Calu3 (cell line): ENCODE measurements around the gene BBS12. TPM values are rescaled to one million over a fixed set of nuclear protein-coding genes. Genes with fewer than 3 reads are reported as not detected.

ENCODE experiments used
- BruUV-seq: library from RNA; stranded (reverse); fragments of 400-500 nt; replicated peaks from 2 replicates; lab custom pipeline; 2021; lab: Mats Ljungman, UMichigan
- CTCF ChIA-PET: fragments of 300-600 bp; sonication (Branson Sonifier 250); formaldehyde crosslinking; loops from one replicate; lab custom pipeline; 2022; ENCODE audit warnings: antibody characterized with exemption; lab: Charles Lee
- DNase-seq: peaks from one replicate; pipeline ENCODE4 v3.0.0; 2022
- H3K27ac Mint-ChIP-seq: one replicate; pipeline ENCODE4 v1.8.0; 2022; ENCODE audit warnings: mixed read lengths; ENCODE audit not compliant: unreplicated experiment
- H3K27me3 Mint-ChIP-seq: one replicate; pipeline ENCODE4 v1.8.0; 2022; ENCODE audit warnings: mixed read lengths; ENCODE audit not compliant: unreplicated experiment
- H3K36me3 Mint-ChIP-seq: one replicate; pipeline ENCODE4 v1.8.0; 2022; ENCODE audit warnings: mild to moderate bottlenecking, moderate library complexity, mixed read lengths; ENCODE audit not compliant: insufficient read depth, unreplicated experiment
- H3K4me1 Mint-ChIP-seq: one replicate; pipeline ENCODE4 v1.8.0; 2022; ENCODE audit warnings: mild to moderate bottlenecking, low read depth, mixed read lengths; ENCODE audit not compliant: unreplicated experiment
- H3K4me3 Mint-ChIP-seq: one replicate; pipeline ENCODE4 v1.8.0; 2022; ENCODE audit warnings: mild to moderate bottlenecking, low read depth, moderate library complexity, mixed read lengths; ENCODE audit not compliant: unreplicated experiment
- H3K9me3 Mint-ChIP-seq: one replicate; pipeline ENCODE4 v1.8.0; 2022; ENCODE audit warnings: low read depth, mixed read lengths; ENCODE audit not compliant: unreplicated experiment
- CTCF ChIP-seq: fragments of 200-600 bp; IDR thresholded peaks from one replicate; pipeline ENCODE4 v1.8.0; 2022; ENCODE audit warnings: antibody characterized with exemption; ENCODE audit not compliant: unreplicated experiment
- intact Hi-C: fragments of 100-400 bp; cut with micrococcal nuclease; formaldehyde crosslinking; loops from one replicate; pipeline ENCODE4 v1.10.0; 2022; ENCODE audit not compliant: unreplicated experiment
- total RNA-seq: library from RNA; stranded (reverse); gene quantifications from 2 replicates; pipeline ENCODE4 v1.2.3, GENCODE V29; 2022

Gene BBS12
- total RNA-seq, 1 experiment from 2014 or later = 2.4 TPM

GRCh38 chr4:122739174-122739573 is 6.7 kb downstream of the BBS12 start:
- intact Hi-C loops = no loop called here
- Mint-ChIP-seq H3K9me3 (no peaks in the 10 kb centered on the region), H3K4me3 (no peak overlapping the region), H3K4me1 (no peaks in the 10 kb centered on the region), H3K27ac (no peak overlapping the region), H3K27me3 (no peaks in the 10 kb centered on the region), H3K36me3 (no peaks in the 10 kb centered on the region)
- TF ChIP-seq CTCF = no peak
- no peak for DNase-seq
- CTCF ChIA-PET = no interaction called here
- BruUV-seq = no TSS peak

- Mint-ChIP-seq H3K27me3 (no peaks in the 10 kb centered on the region), H3K9me3 (no peaks in the 10 kb centered on the region), H3K4me1 (no peaks in the 10 kb centered on the region), H3K27ac (no peak overlapping the region), H3K4me3 (no peak overlapping the region), H3K36me3 (no peaks in the 10 kb centered on the region)
- intact Hi-C loops = no loop called here
- CTCF ChIA-PET = no interaction called here
- no peak for TF ChIP-seq CTCF
- no peak for DNase-seq
- no TSS peak for BruUV-seq
Observed at GRCh38 chr4:122742933-122743829, 10.7 kb downstream of the BBS12 start.

GRCh38 chr4:122744229-122744628 is 11.7 kb downstream of the BBS12 start:
- H3K27me3 Mint-ChIP-seq = no peaks in the 10 kb centered on the region
- H3K27ac Mint-ChIP-seq = no peak overlapping the region

GRCh38 chr4:122746485-122746965 is 14.0 kb downstream of the BBS12 start:
- Mint-ChIP-seq H3K27me3 (no peaks in the 10 kb centered on the region), H3K27ac (no peak overlapping the region), H3K4me3 (no peak overlapping the region), H3K9me3 (no peaks in the 10 kb centered on the region), H3K36me3 (no peaks in the 10 kb centered on the region), H3K4me1 (no peaks in the 10 kb centered on the region)
- intact Hi-C loops = no loop called here
- CTCF ChIA-PET = no interaction called here
- TF ChIP-seq CTCF = no peak
- BruUV-seq = no TSS peak
- no peak for DNase-seq

More at GRCh38 chr4:122744229-122744628, 11.7 kb downstream of the BBS12 start:
- Mint-ChIP-seq H3K36me3 (no peaks in the 10 kb centered on the region), H3K9me3 (no peaks in the 10 kb centered on the region), H3K4me1 (no peaks in the 10 kb centered on the region), H3K4me3 (no peak overlapping the region)
- intact Hi-C loops = no loop called here
- CTCF ChIA-PET = no interaction called here
- no peak for TF ChIP-seq CTCF
- no peak for DNase-seq
- no TSS peak for BruUV-seq
